Measurements from ENCODE around the gene RBM20.

DNA sequence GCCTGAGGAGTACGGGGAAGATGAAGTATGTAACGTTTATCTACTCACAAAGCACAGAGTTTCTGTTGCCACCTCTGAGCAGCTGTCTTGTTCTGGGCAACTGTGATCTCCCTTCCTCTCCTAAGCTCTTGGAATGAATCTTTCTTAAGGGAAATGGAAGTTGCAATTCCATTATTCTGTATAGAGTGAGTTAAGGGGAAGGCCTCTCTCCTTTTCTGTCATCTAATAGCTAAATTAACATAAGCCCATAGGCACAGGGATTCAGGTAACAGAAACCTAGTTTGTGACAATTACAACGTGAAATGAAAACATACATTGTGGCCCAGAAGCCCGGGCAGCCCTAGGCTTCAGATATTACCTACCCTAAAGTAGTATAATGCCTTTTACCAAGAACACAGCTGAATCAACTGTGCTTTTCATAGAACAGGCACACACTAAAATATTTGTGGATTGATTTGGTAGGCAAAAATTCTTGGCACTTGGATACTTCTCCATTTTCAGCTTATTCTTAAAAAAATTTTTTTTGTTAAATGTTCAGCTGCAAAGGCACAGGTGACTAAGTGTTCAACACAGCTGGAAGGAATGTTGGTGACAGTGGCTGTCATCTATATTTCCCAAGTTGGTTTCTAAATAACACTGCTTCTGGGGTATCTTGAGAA lies 223.8 kb downstream of the RBM20 start:
- no peak for TF ChIP-seq POLR2A (IDR thresholded peaks at IDR 0.05)
- TF ChIP-seq, protein P1, sequence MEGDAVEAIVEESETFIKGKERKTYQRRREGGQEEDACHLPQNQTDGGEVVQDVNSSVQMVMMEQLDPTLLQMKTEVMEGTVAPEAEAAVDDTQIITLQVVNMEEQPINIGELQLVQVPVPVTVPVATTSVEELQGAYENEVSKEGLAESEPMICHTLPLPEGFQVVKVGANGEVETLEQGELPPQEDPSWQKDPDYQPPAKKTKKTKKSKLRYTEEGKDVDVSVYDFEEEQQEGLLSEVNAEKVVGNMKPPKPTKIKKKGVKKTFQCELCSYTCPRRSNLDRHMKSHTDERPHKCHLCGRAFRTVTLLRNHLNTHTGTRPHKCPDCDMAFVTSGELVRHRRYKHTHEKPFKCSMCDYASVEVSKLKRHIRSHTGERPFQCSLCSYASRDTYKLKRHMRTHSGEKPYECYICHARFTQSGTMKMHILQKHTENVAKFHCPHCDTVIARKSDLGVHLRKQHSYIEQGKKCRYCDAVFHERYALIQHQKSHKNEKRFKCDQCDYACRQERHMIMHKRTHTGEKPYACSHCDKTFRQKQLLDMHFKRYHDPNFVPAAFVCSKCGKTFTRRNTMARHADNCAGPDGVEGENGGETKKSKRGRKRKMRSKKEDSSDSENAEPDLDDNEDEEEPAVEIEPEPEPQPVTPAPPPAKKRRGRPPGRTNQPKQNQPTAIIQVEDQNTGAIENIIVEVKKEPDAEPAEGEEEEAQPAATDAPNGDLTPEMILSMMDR (IDR thresholded peaks at IDR 0.05): no peak

Measured in stomach (tissue), 4 donors.